GM12801 (cell line): ENCODE measurements around the gene MT1HL1.

ENCODE experiments used
- TF ChIP-seq, protein P1 (sequence below): IDR thresholded peaks from one replicate; pipeline ENCODE4 v1.5.1; 2011; ENCODE audit warnings: control low read depth; ENCODE audit not compliant: insufficient read length; ENCODE audit errors: extremely low read depth

MT1HL1 gene

DNA sequence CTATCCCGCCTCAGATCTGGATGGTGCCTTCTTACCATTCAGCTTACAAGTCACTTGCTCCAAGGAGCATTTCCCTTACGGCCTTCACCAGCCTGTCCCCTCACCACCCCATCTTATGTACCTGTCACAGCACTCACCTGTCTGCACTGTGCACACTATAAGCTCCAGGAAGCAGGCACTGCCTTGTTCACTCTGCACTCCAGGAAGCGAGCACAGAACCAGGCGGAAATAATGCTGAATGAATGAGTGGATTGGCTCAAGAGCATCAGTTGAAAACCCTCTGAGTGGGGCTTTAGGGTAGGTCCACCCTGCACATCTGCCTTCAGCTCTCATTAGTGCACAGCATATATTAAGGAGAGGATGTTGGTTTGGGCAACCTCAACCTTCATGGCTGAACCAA, 28.8 kb upstream of the MT1HL1 start:
- TF ChIP-seq, protein P1, sequence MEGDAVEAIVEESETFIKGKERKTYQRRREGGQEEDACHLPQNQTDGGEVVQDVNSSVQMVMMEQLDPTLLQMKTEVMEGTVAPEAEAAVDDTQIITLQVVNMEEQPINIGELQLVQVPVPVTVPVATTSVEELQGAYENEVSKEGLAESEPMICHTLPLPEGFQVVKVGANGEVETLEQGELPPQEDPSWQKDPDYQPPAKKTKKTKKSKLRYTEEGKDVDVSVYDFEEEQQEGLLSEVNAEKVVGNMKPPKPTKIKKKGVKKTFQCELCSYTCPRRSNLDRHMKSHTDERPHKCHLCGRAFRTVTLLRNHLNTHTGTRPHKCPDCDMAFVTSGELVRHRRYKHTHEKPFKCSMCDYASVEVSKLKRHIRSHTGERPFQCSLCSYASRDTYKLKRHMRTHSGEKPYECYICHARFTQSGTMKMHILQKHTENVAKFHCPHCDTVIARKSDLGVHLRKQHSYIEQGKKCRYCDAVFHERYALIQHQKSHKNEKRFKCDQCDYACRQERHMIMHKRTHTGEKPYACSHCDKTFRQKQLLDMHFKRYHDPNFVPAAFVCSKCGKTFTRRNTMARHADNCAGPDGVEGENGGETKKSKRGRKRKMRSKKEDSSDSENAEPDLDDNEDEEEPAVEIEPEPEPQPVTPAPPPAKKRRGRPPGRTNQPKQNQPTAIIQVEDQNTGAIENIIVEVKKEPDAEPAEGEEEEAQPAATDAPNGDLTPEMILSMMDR, result no peak

- TF ChIP-seq, protein P1, result no peak
Observed at GRCh38 chr1:237032029-237032428, 27.8 kb upstream of the MT1HL1 start.

GRCh38 chr1:237031480-237031879, 27.2 kb upstream of the MT1HL1 start:
- TF ChIP-seq, protein P1, result no peak

DNA sequence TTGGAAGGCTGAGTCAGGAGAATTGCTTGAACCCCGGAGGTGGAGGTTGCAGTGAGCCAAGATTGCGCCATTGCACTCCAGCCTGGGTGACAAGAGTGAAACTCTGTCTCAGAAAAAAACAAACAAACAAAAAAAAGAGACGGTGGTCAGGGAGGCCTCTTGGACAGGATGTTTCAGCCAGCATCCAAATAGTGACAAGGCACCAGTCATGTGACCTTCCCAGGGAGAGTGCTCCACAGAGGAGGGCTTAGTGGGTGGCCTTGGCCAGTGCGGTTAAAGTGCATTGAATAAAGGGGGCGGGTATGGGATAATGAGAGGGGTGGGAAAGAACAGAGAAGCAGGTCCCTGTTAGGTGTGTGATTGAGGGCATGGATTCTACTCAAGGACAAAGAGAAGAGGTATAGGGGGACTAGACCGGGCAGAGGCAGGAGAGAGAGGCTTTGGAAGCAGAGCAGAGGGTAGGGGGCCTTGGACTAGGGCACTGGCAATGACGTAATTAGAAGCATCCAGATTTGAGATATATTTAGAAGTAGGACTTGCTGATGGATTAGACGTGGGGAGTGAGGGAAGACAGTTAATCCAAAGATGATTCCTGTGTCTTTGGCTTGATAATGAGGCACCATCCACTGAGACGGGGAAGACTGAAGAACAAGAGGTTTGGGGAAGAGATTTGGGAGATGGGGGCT, 25.8 kb upstream of the MT1HL1 start:
- TF ChIP-seq, protein P1, result no peak

DNA sequence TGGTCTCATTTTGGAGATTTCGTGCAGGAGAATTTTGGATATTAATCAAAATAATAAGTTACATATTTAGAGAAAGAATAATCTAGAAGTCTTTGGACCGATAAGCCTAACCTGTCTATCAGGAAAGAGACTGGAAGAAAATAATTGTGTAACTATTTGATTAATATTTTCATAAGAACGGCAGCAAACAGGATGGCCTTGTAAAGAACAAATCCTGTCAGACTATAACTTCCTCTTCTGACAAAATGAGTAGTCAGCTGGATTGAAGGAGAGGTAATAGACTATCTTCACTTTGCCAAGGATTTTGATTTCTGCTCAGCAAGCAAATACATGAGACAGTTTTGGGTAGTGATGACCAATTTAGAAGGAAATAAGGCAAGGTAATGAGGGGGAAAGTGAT, 25.0 kb upstream of the MT1HL1 start:
- TF ChIP-seq, protein P1, result no peak

GRCh38 chr1:237025358-237026074, 21.3 kb upstream of the MT1HL1 start:
- TF ChIP-seq, protein P1, result no peak

DNA sequence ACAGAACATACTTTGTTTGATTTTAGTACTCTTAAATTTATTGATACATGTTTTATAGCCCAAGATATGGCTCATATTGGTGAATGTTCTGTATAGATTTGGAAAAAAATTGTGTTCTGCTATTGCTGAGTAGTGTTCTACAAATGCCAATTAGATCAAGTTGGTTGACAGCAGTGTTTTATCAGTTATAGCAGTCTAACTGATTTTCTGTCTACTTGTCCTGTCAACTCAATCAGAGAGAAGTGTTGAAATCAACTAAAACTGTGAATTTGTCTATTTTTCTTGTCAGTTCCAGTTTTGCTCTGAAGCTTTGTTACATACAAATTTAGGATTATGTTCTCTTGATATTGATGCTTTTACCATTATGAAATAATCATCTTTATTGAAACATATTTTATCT, 14.7 kb upstream of the MT1HL1 start:
- TF ChIP-seq, protein P1, result no peak
